GM21390 (cell line): Measurements from ENCODE around the gene HS3ST4.

Source experiments
- ATAC-seq: cut with Tn5 transposase; IDR thresholded peaks from one replicate; pipeline ENCODE4 v1.9.1; 2021; ENCODE audit not compliant: unreplicated experiment

HS3ST4 gene

DNA sequence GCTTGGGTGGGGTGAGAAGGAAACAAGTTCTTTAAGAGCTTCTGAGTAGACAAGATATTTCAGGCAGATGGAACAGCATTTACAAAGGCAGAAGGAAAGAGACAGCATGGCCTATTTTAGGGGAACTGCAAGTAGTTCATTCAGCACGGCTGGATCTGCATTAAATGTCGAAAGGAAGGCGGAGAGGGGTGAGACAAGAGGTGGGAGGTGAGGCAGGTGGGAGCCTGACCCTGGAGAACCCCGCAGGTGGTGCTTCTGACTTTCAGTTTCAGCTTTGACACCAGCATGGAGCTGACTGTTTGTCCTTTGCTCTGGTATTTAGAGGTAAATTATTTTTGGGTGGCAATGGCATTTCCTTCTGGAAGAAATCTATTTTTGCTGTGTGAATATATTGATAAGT, 194.8 kb downstream of the HS3ST4 start:
- no peak for ATAC-seq

DNA sequence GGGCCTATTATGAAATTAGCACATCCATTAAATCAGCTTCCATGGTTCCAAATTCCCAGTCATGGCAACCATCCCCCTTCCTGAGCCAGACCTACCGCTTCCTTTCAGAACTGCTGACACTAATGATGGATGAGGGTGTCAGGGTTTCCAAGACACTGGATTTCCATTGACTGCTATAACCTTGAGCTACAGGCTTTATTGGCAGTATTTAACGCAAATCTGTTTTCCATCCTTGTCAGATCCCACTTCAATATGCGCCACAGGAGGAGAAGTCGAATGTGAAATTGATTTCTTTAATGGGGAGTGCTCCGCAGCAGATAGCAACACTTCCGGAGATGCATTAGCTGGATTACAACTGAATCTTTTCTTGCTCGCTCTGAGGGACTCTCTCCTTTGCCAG, 197.1 kb downstream of the HS3ST4 start:
- no peak for ATAC-seq

DNA sequence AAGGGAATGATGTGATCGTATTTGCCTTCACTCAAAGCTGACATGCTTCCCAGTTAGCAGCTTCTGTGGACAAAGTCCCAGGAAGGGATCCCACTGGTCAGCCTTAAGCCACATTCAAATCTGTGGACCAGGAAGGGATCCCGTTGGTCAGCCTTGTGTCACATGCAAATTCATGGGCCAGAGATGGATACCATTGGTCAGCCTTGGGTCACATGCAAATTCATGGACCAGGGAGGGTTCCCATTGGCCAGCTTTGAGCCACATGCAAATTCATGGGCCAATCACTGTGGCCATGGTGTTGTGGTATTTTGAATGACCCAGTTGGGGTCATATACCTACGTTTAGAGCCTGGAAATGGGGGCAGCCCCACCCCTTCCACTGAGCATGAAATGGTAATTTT, 201.6 kb downstream of the HS3ST4 start:
- ATAC-seq = no peak

DNA sequence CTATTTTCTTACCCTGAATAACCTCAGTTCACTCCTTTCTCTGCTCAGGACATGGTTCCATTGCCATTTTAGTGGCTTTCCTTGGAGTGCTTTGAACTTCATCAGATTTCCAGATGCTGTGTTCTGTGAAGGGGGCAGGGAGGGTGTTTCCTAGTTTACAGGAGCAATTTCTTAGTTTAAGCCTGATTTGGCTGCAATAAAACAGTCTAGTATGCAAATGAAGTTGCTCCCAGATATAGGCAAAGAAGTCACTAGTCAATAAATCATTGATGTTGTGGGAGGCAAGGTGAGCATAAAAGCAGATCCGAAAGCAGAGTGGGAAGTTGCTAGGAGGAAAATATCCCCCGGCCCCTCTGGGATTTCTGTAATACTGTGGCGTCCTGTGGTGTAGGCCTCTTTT, 202.3 kb downstream of the HS3ST4 start:
- no peak for ATAC-seq

DNA sequence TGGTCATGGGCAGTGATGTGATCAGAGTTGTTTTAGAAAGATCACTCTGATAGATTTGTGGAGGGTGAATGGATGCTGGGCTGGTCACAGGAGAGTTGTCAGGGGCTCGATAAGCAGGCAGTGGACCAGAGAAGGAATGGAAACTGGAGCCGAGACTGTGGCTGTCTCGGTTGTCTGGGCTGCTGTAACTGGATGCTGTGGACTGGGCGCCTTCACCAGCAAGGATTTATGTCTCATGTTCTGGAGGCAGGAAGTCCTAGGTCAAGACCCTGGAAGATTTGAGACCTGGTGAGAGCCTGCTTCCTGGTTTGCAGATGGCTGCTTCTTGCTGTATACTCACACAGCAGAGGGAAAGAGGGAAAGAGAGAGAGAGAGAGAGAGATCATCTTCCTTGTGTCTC, 203.6 kb downstream of the HS3ST4 start:
- ATAC-seq = no peak

DNA sequence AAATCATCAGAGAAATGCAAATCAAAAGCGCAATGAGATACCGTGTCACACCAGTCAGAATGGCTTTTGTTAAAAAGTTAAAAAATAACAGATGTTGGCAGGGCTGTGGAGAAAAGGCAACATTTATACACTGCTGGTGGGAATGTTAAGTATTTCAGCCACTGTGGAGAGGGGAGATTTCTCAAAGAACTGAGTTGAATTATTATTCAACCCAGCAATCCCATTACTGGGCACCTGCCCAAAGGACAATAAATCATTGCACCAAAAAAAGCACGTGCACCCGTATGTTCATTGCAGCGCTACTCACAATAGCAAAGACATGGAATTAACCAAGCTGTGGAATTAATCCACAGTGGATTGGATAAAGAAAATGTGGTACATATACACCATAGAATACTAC, 204.7 kb downstream of the HS3ST4 start:
- no peak for ATAC-seq

DNA sequence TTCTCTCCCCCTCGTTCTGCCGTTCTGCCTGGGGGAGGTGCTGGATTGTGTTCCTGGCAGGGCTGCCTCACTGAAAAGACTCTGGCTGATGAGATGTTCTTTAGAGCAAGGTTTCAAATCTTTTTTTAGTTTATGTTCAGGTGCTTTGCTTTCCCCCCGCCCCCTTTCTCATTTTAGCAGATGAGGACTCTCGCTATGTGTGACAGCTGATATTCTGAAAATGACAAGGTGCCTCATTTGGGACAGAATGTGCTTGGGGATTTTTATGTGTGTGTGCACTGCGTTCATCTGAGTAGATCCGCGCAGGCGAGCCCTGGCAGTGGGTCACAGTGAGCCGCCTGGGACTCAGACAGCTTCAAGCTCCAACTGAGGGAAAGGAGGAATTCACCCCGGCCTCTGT, 205.9 kb downstream of the HS3ST4 start:
- no peak for ATAC-seq

DNA sequence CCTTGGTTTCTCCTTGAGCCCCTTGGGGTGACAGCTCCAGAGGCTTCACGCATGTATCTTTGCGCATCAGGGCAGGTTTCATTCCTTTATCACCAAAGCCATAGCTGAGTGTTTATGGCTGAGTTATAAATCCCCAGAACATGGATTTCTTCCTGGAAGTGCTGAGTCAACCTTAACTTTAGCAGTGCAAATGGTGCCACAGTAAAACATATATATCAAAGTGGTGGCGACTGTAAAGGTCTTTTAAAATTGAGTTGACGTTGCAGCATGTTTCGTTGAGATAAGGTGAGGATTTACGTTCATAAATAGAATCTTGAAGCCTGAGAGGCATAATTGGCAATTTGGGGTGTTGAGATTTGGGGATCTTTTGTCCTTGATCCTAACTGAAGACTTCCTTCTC, 214.1 kb downstream of the HS3ST4 start:
- no peak for ATAC-seq

DNA sequence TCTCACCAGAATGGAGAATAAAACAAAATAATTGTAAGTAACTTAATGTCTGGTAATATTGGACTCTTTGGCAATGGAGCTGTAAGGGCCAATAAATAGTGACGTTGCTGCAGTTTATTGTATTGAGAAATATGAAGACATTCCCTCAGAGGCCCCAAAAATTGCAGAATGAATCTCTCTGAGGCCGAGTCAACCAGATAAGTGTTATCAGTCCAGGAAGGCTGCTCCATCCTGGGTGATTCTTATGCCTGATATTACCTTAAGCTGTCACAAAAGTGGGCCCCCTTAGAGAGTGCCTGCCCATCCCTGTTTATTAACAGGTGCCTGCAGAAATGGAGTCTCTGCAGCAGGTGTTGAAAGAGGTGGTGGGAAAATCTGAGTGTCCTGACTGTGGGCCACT, 219.2 kb downstream of the HS3ST4 start:
- no peak for ATAC-seq

DNA sequence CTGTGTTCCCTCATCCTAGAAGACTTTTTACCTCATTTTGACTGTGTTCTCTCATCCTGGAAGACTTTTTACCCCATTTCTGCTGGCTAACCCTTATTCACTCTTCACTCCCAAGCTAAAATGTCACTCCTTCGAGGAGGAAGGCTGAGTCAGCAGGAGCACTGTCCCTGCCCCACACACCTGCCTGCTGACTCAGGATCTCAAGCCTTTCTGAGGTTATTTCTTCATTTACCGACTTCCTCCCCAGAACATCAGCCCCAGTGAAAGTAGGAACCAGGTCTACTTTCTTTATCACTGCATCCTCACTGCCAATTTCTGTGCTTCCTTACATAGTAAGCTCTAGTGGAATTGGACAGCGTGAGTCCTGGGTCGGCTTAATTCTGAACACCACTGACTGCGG, 220.6 kb downstream of the HS3ST4 start:
- ATAC-seq = no peak

DNA sequence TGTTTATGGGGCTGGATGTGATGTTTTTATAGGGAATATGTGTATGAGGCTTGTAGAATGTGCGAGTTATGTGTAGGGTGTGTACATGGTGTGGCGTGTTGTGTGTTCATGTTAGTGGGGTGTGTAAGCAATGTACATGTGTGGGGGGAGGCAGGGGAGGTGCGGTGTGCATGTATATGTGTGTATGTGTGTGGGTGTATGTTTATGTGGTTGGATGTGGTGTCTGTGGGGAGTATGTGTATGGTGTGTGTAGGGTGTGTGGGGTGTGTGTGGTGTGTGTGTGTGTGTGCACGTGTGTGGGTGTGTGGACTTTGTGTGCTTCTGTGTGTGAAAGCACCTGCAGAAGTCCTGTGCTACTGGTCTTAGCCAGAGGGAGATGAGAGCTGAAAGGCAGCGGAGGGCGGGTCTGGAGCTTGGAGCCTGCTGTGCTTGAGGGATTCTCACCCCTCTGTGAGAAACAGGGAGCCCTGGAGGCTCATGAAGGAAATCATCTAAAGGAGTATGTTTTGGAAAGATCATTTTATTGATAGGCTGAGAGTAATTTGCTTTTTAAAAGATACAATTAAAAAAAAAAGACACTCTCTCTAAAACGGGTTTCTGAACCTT, 222.7 kb downstream of the HS3ST4 start:
- no peak for ATAC-seq

DNA sequence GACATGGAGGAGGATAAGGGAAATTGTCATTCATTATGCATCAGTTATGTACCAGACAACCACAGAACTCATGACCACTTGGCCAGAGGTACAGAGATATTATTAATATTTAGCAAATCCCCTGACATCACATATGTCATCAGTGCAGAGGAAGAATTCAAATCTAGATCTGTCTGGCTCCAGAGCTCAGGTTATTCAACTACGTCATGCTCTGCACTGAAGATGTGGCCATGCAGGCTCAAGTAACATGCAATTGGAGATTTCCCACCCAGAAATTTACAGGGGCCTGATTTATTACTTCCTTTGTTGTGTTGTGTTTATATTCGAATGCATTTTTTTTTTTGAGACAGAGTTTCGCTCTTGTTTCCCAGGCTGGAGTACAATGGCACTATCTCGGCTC, 224.3 kb downstream of the HS3ST4 start:
- no peak for ATAC-seq

DNA sequence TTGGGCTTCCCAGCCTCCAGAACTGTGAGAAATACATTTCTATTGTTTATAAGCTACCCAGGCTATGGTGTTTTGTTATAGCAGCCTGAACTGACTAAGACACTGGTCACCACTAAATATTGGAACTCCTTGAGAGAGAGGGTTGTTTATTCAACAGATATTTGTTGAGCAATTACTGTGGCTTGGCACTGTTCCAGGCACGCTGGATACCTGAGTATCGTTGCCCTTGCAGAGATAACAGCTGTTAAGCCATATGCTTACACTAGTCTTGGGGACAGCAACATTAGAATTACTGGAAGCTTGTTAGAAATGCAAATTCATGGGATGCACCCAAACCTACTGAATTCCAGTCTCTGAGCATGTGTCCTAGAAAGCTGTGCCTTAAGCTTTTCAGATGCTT, 230.7 kb downstream of the HS3ST4 start:
- ATAC-seq = no peak

DNA sequence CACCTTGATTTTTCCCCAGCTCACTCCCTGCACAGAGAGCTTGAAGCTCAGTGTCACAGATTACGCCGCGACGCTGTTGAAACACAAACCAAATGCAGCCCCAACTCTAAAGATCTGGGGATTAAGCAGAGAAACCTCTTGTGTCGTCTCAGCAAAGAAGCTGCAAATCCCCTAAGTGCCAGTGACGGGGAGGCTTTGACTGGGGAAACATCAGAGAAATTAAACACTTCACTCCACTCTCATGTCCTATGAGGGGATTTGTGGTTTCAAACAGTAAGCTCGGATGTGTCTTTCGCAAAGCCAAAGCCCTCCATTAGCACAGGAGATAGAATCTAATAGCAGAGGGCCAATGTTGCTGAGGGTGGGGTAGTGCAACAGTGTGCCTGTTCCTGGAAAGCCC, 233.7 kb downstream of the HS3ST4 start:
- no peak for ATAC-seq

DNA sequence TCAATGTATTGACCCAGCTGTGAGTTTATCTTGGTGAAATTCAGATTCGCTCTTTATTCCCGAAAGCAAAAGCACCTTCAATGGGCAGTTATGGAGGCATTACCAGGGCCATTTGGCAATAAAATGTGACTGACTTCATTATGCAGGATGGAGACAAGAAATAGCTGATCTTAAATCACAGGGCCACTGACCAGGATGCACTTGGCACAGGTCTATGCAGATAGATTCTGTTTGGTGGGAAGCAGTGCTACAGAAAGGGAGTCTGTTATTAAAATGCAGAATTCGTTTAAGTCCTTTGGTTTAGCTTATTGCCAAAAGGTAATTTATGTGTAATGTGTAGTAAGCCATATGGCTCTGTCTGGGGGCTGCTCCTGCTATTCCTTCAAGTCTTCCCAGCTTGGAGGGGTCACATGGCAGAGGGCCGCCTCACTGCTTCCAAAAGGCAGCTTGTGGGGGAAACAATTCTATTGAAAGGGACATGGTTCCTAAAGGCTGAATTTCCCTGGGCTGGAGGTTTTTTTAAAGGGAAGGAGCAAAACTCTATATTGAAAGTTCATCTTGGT, 239.8 kb downstream of the HS3ST4 start:
- ATAC-seq = no peak

DNA sequence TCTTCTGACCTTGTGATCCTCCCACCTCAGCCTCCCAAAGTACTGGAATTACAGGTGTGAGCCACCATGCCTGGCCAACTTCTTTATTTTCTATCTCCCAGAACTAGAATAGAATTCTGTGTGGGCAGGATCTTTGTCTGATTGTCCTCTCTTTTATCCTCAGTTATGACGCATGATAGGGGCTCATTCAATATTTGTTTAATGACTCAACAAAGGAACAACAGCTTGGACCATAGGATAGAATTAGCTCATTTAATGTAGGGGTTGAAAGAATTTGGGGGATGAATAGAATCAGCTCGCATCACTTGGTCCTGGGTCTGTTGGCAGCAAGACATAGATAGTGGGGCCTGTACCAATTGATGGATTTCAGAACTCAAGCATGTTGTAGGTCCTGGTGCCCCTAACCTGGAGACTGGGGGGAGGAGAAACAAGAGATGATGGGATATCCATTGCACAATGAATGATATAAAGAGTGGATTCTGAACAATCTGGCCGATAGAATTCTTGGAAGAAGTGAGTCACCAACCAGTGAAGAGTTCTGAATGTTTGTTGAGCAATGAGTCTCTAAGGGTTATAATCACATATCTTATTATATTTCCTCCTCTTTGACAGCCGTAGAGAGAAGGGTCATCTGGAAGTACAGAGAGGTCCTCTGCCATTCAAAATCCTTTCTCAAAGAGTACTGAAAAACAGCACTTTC, 250.2 kb downstream of the HS3ST4 start:
- no peak for ATAC-seq

DNA sequence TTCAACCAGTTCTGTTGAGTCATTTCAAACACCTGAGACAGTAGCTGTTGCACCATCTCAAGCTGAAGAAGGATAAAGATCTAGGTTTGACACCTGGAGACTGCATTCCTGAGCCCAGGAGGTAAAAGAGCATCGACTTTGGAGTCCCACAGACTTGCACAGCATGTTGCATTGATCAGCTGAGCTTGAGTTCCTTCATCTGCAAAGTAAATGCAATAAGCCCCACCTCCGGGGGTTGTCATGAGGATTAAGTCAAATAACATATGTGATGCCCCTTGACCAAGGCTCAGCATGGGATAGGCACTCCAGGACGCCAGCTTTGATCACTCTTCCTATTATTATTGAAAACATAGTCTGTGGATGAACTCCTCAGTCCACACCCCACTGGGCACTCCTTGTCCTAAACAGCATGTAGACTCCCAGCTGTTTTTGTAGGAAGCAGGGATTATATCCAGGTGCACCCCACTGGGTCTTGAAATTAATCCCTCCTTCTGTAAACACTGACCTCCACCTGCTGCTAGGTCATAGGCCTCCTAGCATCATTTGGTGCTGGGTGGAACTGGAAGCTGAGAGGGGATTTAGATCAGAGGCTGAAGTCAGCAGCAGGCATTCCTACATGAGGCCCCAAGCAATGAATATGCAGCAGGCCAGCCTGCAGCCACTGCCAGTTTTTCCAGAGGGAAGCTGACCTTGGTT, 259.0 kb downstream of the HS3ST4 start:
- ATAC-seq = no peak

DNA sequence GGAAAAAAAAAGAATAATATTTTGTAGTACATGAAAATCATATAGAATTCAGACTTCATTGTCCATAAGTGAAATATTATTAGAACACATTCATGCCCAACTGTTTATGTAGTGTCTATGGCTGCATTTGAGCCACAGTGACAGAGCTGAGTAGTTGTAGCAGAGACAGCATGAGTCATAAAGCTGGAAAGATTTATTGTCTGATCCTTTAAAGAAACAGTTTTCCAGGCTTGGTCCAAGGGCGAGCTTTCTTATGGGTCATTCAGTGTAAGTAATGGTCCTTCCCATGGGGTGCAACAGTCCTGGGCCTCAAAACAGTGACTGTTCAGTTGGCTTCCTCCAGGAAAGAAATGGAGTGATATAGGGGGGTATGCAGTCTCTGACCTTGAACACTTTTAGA, 260.2 kb downstream of the HS3ST4 start:
- no peak for ATAC-seq

DNA sequence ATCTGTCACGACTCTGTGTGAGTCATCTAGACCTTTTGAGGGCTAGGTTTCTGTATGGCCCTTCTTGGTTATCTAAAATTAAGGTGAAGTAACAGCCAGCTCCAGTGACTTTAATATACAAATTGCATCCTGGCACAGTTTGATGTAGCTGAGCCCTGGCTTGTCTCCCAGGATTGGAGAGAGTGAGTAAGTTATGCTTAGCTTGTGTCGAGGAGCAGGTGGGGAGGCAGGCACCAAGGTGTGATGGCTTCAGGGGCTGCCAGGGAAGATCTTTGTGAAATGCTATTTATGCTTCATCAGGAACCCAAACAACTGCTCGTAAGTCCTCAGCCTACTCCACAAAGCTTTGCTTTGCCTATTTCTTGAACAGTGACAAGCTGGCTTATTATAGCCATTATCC, 261.2 kb downstream of the HS3ST4 start:
- no peak for ATAC-seq

DNA sequence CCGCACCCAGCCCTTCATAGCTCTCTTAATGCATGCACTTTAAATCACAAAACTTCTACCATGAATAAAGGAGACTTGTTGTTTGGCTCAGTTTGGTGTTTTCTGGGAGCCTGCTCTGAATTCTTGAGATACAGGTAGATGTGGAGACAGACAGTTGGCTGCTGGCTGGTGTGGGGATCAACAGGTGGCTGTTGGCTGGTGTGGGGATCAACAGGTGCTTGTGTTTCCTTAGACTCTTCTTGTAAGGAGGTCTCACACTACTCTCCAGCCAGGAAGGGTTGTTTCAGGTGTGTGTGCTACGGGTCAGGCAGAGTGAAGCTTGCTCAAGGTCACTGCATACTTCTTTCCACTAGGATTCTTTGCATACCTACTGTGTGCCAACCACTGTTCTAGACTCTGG, 265.9 kb downstream of the HS3ST4 start:
- no peak for ATAC-seq

DNA sequence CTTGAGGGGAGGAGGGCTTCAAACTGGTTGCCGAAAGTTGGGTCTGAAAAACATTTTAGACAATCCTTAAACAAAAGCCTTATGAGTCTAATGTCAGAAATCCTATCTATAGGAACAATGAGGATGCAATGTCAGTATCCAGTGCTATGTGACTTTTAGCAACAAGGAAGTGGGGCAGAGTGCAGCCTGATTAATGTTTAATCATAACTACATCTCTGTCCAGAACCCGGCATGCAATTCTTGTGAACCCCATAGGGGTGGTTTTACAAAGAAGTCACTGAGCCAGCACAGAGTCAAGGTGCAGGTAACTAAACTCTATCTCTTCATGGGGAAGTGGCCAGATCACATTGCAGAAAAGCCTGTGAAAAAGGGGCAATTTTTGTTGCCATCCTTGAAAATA, 267.5 kb downstream of the HS3ST4 start:
- no peak for ATAC-seq
